GM12891 (cell line): Measurements from ENCODE around the gene PDGFRA.

ENCODE experiments used
- POLR2A ChIP-seq: IDR thresholded peaks from 2 replicates; pipeline ENCODE4 v1.6.1; 2011; ENCODE audit warnings: low read depth, low read length, control low read depth
- POU2F2 ChIP-seq: IDR thresholded peaks from 2 replicates; pipeline ENCODE4 v1.6.1; 2011; ENCODE audit warnings: low read depth, mild to moderate bottlenecking, control low read depth, low read length, moderate library complexity

DNA sequence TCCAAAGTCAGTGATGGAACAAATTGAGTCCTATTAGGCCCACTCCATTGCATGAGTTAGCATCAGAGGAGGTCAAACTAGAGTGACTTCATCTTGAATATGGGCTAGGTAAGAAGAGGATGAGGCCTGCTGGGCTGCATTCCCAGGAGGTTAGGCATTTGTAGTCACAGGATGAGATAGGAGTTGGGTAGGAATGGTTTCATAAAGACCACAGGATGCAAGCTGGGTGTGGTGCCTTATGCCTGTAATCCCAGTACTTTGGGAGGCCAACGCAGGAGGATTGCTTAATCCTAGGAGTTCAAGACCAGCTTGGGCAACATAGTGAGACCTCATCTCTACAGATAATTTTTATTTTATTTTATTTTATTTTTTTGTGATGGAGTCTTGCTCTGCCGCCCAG is 26.8 kb downstream of the PDGFRA start:
- TF ChIP-seq POLR2A (no peak), POU2F2 (no peak)
